ENCODE results near the gene HNRNPA2B1.

Gene HNRNPA2B1

DNA sequence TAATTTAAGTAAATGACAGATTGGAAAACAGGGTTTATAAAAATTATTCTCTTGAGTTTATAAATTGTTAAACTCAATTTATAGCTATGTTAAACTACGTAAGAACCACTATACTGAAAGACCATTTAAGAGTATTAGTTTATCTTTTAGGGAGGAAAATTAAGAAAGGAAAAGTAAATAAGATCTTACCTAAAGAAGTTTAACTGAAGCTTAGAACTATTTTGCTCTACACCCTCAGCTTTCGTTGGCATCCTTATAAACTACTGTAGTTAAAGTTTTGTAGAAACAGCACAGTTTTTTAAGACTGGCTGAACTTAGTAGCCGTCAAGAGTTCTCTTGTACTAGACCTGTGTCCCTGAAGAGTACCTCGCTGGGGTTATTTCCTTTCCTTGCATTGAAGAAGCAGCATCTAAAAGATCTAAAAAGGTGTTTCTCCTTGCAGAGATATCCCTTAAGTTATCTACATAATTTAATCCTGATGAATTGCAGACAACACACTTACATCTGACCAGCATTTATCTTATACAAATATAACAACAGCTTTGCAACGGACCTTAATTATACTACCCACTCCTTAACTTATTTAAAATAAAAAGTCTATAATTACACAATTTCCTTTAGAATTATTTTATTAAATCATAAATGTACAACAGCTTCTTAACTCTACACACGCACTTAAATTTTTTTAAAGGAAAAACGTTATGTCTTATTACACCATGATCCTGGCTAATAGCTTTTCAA, 9.1 kb downstream of the HNRNPA2B1 start:
- TF ChIP-seq, protein P1, sequence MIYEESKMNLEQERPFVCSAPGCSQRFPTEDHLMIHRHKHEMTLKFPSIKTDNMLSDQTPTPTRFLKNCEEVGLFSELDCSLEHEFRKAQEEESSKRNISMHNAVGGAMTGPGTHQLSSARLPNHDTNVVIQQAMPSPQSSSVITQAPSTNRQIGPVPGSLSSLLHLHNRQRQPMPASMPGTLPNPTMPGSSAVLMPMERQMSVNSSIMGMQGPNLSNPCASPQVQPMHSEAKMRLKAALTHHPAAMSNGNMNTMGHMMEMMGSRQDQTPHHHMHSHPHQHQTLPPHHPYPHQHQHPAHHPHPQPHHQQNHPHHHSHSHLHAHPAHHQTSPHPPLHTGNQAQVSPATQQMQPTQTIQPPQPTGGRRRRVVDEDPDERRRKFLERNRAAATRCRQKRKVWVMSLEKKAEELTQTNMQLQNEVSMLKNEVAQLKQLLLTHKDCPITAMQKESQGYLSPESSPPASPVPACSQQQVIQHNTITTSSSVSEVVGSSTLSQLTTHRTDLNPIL (CRISPR knock-in tag; IDR thresholded peaks at IDR 0.05; ENCODE audit: low read depth), result peak; percentile 9; the same call in 1 of the 2 replicates
- TF ChIP-seq, protein P2, sequence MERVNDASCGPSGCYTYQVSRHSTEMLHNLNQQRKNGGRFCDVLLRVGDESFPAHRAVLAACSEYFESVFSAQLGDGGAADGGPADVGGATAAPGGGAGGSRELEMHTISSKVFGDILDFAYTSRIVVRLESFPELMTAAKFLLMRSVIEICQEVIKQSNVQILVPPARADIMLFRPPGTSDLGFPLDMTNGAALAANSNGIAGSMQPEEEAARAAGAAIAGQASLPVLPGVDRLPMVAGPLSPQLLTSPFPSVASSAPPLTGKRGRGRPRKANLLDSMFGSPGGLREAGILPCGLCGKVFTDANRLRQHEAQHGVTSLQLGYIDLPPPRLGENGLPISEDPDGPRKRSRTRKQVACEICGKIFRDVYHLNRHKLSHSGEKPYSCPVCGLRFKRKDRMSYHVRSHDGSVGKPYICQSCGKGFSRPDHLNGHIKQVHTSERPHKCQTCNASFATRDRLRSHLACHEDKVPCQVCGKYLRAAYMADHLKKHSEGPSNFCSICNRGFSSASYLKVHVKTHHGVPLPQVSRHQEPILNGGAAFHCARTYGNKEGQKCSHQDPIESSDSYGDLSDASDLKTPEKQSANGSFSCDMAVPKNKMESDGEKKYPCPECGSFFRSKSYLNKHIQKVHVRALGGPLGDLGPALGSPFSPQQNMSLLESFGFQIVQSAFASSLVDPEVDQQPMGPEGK (CRISPR knock-in tag; IDR thresholded peaks at IDR 0.05; ENCODE audit: borderline replicate concordance), result no peak
- no peak for ATAC-seq

DNA sequence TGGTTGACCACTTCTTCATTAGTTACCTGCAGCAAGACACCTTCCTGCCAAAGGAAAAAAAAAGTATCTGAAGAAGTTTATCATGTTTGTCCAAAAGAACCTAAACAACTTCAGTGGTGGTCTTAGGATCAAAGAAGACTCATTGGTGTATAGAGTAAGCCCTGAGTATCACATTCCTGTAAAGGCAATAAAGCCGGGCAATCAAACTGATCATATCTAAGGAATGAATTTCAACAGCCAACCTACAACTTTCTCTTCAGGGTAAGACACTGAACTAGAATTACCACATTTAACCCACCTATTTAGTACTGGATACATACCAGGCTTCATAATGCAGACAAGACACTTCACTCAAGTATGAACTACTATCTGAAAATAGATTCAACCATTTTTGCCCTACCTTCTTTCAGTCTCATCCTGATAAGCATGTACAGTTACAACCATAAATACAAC, 10.1 kb downstream of the HNRNPA2B1 start:
- TF ChIP-seq, protein P3, sequence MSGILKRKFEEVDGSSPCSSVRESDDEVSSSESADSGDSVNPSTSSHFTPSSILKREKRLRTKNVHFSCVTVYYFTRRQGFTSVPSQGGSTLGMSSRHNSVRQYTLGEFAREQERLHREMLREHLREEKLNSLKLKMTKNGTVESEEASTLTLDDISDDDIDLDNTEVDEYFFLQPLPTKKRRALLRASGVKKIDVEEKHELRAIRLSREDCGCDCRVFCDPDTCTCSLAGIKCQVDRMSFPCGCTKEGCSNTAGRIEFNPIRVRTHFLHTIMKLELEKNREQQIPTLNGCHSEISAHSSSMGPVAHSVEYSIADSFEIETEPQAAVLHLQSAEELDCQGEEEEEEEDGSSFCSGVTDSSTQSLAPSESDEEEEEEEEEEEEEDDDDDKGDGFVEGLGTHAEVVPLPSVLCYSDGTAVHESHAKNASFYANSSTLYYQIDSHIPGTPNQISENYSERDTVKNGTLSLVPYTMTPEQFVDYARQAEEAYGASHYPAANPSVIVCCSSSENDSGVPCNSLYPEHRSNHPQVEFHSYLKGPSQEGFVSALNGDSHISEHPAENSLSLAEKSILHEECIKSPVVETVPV (CRISPR knock-in tag; IDR thresholded peaks at IDR 0.05), result no peak; the same call in 1 of the 2 replicates
- TF ChIP-seq GLIS3 (CRISPR knock-in tag; IDR thresholded peaks at IDR 0.05), result 0 out of 2 replicates have a peak, but pooled peaks have one; percentile 5
- TF ChIP-seq, protein P2 (CRISPR knock-in tag; IDR thresholded peaks at IDR 0.05; ENCODE audit: borderline replicate concordance), result 0 out of 2 replicates have a peak, but pooled peaks have one; percentile 13
- no peak for ATAC-seq

DNA sequence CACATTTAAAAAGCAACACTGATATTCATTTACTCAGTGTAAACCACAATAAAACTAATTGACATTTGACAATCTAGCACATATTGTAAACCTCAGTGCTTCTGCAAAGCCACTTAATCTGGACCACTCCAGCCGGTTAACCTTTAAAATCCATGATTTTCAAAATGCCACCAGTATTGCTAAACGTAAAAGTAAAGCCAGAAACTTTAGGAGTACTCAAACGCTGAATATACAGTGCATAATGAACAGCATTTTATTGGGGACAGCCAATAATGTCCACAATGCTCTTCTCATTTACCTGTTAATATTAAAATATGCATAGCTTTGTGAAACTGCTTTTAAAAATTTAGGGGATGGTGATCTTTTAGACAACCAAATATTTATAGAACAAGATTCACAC, 10.8 kb downstream of the HNRNPA2B1 start:
- TF ChIP-seq ISL1 (CRISPR knock-in tag; IDR thresholded peaks at IDR 0.05), result no peak
- TF ChIP-seq ESRRG (CRISPR knock-in tag; IDR thresholded peaks at IDR 0.05), result 0 out of 2 replicates have a peak, but pooled peaks have one; percentile 14
- 0 out of 2 replicates have a peak, but pooled peaks have one; percentile 5 for TF ChIP-seq ZNF8 (CRISPR knock-in tag; IDR thresholded peaks at IDR 0.05)
- TF ChIP-seq RARB (CRISPR knock-in tag; IDR thresholded peaks at IDR 0.05), result peak; percentile 74; the same call in 1 of the 2 replicates
- TF ChIP-seq, protein P2 (CRISPR knock-in tag; IDR thresholded peaks at IDR 0.05; ENCODE audit: borderline replicate concordance), result peak; percentile 11
- ATAC-seq, result no peak

DNA sequence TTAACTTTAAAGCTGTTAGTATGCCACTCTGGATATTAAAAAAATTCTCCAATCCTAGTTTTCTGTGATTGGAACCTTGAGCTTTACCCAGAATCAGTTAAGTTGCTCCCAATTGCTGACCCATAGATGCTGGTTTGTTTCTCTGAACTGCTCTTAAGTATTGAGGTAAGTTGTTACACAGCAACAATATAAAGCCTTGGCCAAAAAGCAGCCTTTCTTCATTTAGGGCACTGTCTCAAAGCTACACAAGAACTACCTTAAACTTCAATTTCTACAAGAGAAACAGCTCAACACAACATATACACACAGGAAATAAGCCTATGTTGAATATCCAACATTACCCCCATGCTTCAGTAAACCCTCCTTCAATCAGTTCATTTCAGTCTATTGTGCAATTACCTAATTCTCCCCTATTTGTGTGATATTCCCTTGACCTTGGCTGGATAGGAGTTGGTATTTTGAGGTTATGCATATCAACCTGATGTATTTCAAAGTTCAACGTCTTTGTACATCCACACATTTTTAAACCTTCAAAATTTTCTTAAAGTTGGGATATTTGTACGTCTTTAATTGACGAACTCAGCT, 11.5 kb downstream of the HNRNPA2B1 start:
- TF ChIP-seq GLIS3 (CRISPR knock-in tag; IDR thresholded peaks at IDR 0.05) (no peak), ARNTL (CRISPR knock-in tag; IDR thresholded peaks at IDR 0.05; ENCODE audit: borderline replicate concordance, low read depth) (peak; percentile 17; the same call in 1 of the 2 replicates), TOX (CRISPR knock-in tag; IDR thresholded peaks at IDR 0.05; ENCODE audit: borderline replicate concordance) (no peak), ZC3H10 (CRISPR knock-in tag; IDR thresholded peaks at IDR 0.05) (0 out of 2 replicates have a peak, but pooled peaks have one; percentile 42), TCF4 (CRISPR knock-in tag; IDR thresholded peaks at IDR 0.05; ENCODE audit: borderline replicate concordance) (peak; percentile 9; the same call in 1 of the 2 replicates), CSDC2 (CRISPR knock-in tag; IDR thresholded peaks at IDR 0.05) (no peak)
- TF ChIP-seq, protein P1 (CRISPR knock-in tag; IDR thresholded peaks at IDR 0.05; ENCODE audit: low read depth), result peak; percentile 8; the same call in 1 of the 2 replicates
- TF ChIP-seq, protein P2 (CRISPR knock-in tag; IDR thresholded peaks at IDR 0.05; ENCODE audit: borderline replicate concordance), result 0 out of 2 replicates have a peak, but pooled peaks have one; percentile 33
- TF ChIP-seq, protein P3 (CRISPR knock-in tag; IDR thresholded peaks at IDR 0.05), result peak; percentile 39; the same call in 1 of the 2 replicates
- no peak for ATAC-seq
